Neural cell (in vitro differentiated cells): ENCODE data around the gene CCL19.

Experiments
- CTCF ChIP-seq: fragments of 450-650 bp; IDR thresholded peaks from 2 replicates; pipeline ENCODE4 v1.5.1; 2014; ENCODE audit warnings: antibody characterized with exemption, mild to moderate bottlenecking, moderate library complexity; ENCODE audit not compliant: poor library complexity, severe bottlenecking
- EZH2 ChIP-seq: fragments of 200-600, 300-800 bp; shearing (Covaris generic), sonication (generic); IDR thresholded peaks from 2 replicates; pipeline ENCODE4 v1.6.1; 2014; ENCODE audit warnings: antibody characterized with exemption, low read length, borderline replicate concordance, mild to moderate bottlenecking; ENCODE audit not compliant: insufficient read depth, poor library complexity, severe bottlenecking
- POLR2AphosphoS5 ChIP-seq: IDR thresholded peaks from 2 replicates; pipeline ENCODE4 v1.6.1; 2012
- RAD21 ChIP-seq: fragments of 450-650 bp; conservative IDR thresholded peaks from 2 replicates; pipeline ENCODE4 v1.6.1; 2014; ENCODE audit warnings: antibody characterized with exemption, mild to moderate bottlenecking, moderate library complexity
- REST ChIP-seq: IDR thresholded peaks from 2 replicates; pipeline ENCODE4 v1.6.1; 2012; ENCODE audit warnings: borderline replicate concordance
- SMC3 ChIP-seq: fragments of 450-650 bp; conservative IDR thresholded peaks from 2 replicates; pipeline ENCODE4 v1.6.1; 2014; ENCODE audit warnings: antibody characterized with exemption, mild to moderate bottlenecking, moderate library complexity; ENCODE audit not compliant: poor library complexity
- TAF1 ChIP-seq: IDR thresholded peaks from 2 replicates; pipeline ENCODE4 v1.6.1; 2012; ENCODE audit warnings: low read depth

DNA sequence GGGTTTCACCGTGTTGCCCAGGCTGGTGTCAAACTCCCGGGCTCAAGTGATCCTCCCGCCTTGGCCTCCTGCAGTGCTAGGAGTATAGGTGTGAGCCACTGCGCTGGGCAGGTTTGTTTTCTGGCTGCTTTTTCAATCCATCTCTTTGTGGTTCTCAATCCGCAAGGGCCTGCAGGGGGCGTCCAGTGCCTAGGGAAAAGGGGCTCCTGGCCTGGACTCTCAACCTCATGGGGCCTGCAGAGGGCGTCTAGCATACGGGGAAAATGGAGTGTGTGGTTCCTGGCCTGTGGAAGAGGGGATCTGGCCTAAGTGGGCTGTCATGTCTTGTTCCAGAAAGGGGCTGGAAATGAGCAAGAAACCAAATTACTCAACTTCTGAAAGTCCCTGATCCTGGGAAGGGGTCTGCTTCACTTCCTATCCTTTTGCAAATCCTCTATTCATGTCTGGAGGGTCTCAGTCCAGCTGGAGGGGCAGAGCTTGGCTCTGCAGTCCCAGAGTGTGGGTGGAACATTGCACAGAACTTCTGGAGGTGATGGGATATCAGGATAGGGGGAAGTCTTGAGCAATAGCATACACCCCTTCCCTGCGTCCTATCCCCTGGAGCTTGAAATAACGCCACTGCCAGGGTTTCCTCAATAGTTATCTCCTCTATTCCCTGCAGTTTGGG, 15.9 kb downstream of the CCL19 start:
- TF ChIP-seq TAF1: no peak
- peak; percentile 23 for TF ChIP-seq CTCF
- no peak for TF ChIP-seq EZH2
- no peak for TF ChIP-seq SMC3
- no peak for TF ChIP-seq RAD21
- no peak for TF ChIP-seq POLR2AphosphoS5
- no peak for TF ChIP-seq REST
